Measurements from ENCODE around the gene SCML1.

DNA sequence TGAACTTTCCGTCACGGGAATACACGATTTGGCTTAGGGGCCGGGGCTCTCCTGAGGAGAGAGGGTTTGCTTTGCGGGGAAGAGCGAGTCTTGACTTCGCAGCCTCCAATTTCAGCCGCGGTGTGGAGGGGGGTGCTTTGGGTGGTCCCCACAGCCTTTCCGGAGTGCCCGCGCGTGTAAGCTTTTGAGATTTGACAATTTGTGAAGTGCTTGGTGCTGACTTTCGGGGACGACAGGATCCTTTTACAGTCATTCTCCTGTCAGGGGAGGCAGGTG is 355 bp downstream of the SCML1 start:
- no peak for TF ChIP-seq POLR2A (IDR thresholded peaks at IDR 0.05)
- TF ChIP-seq, protein P1, sequence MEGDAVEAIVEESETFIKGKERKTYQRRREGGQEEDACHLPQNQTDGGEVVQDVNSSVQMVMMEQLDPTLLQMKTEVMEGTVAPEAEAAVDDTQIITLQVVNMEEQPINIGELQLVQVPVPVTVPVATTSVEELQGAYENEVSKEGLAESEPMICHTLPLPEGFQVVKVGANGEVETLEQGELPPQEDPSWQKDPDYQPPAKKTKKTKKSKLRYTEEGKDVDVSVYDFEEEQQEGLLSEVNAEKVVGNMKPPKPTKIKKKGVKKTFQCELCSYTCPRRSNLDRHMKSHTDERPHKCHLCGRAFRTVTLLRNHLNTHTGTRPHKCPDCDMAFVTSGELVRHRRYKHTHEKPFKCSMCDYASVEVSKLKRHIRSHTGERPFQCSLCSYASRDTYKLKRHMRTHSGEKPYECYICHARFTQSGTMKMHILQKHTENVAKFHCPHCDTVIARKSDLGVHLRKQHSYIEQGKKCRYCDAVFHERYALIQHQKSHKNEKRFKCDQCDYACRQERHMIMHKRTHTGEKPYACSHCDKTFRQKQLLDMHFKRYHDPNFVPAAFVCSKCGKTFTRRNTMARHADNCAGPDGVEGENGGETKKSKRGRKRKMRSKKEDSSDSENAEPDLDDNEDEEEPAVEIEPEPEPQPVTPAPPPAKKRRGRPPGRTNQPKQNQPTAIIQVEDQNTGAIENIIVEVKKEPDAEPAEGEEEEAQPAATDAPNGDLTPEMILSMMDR (IDR thresholded peaks at IDR 0.05) = no peak
- TF ChIP-seq EP300 (IDR thresholded peaks at IDR 0.05) = no peak

Data from tibial nerve (tissue), 4 donors.